ENCODE measurements around the gene OR51F2.
"Not testable (repeated sequence)": the region's sequence is repeated elsewhere in the genome, so short reads cannot be mapped to it uniquely, and the experiment has no call there.

OR51F2 gene

GRCh38 chr11:4821021-4821420 lies at the start of gene OR51F2:
TSS of gene OR51F2 (plus strand) at chr11:4821321. CDS start at chr11:4821422, 101 bp downstream.
- H3K4me1 Mint-ChIP-seq (ENCODE audit: low read depth), result no peaks in the 10 kb centered on the region
- H3K9me3 Mint-ChIP-seq (ENCODE audit: low read depth), result no peaks in the 10 kb centered on the region
- H3K27me3 Mint-ChIP-seq, result peaks cover 4% of the 10 kb centered on the region
- no peak within 1 kb of the TSS for H3K4me3 Mint-ChIP-seq
- H3K36me3 Mint-ChIP-seq, result no peaks in the 10 kb centered on the region
- no peak within 1 kb of the TSS for H3K27ac Mint-ChIP-seq

GRCh38 chr11:4782454-4782853 lies 38.7 kb upstream of the OR51F2 start:
- Mint-ChIP-seq H3K9me3 (ENCODE audit: low read depth) (no peaks in the 10 kb centered on the region), H3K4me1 (ENCODE audit: low read depth) (no peaks in the 10 kb centered on the region), H3K36me3 (no peaks in the 10 kb centered on the region), H3K27me3 (peaks cover 10% of the 10 kb centered on the region), H3K27ac (no peak overlapping the region), H3K4me3 (no peak overlapping the region)

- H3K27ac Mint-ChIP-seq, result no peak overlapping the region
- H3K36me3 Mint-ChIP-seq, result no peaks in the 10 kb centered on the region
- H3K4me1 Mint-ChIP-seq (ENCODE audit: low read depth), result no peaks in the 10 kb centered on the region
- H3K4me3 Mint-ChIP-seq, result no peak overlapping the region
- peaks cover 4% of the 10 kb centered on the region for H3K27me3 Mint-ChIP-seq
- no peaks in the 10 kb centered on the region for H3K9me3 Mint-ChIP-seq (ENCODE audit: low read depth)
These were observed 23.9 kb upstream of the OR51F2 start for GRCh38 chr11:4797206-4797605.

GRCh38 chr11:4798427-4799183 lies 22.5 kb upstream of the OR51F2 start:
- H3K9me3 Mint-ChIP-seq (ENCODE audit: low read depth), result no peaks in the 10 kb centered on the region
- H3K27me3 Mint-ChIP-seq, result peaks cover 4% of the 10 kb centered on the region
- H3K36me3 Mint-ChIP-seq, result no peaks in the 10 kb centered on the region
- H3K4me3 Mint-ChIP-seq, result no peak overlapping the region
- H3K4me1 Mint-ChIP-seq (ENCODE audit: low read depth), result no peaks in the 10 kb centered on the region
- H3K27ac Mint-ChIP-seq, result no peak overlapping the region

- H3K27ac Mint-ChIP-seq; H3K36me3 Mint-ChIP-seq; H3K4me1 Mint-ChIP-seq (ENCODE audit: low read depth); H3K27me3 Mint-ChIP-seq; H3K9me3 Mint-ChIP-seq (ENCODE audit: low read depth); H3K4me3 Mint-ChIP-seq: not testable (repeated sequence)
These were observed 19.8 kb upstream of the OR51F2 start for GRCh38 chr11:4801316-4801715.

- Mint-ChIP-seq H3K9me3 (ENCODE audit: low read depth) (no peaks in the 10 kb centered on the region), H3K27ac (no peak within 1 kb of the TSS), H3K27me3 (peaks cover 9% of the 10 kb centered on the region), H3K4me1 (ENCODE audit: low read depth) (no peaks in the 10 kb centered on the region), H3K4me3 (no peak within 1 kb of the TSS), H3K36me3 (no peaks in the 10 kb centered on the region)
These were observed 16.8 kb upstream of the OR51F2 start, which contains the start of gene OR52R1 for GRCh38 chr11:4804280-4804679. TSS of gene OR52R1 (minus strand) at chr11:4804380. CDS start at chr11:4804380, 0 bp downstream.

GRCh38 chr11:4808476-4808875 lies 12.6 kb upstream of the OR51F2 start:
- H3K27ac Mint-ChIP-seq, result no peak overlapping the region
- no peaks in the 10 kb centered on the region for H3K4me1 Mint-ChIP-seq (ENCODE audit: low read depth)
- H3K36me3 Mint-ChIP-seq, result no peaks in the 10 kb centered on the region
- H3K9me3 Mint-ChIP-seq (ENCODE audit: low read depth), result no peaks in the 10 kb centered on the region
- H3K4me3 Mint-ChIP-seq, result no peak overlapping the region
- peaks cover 5% of the 10 kb centered on the region for H3K27me3 Mint-ChIP-seq

GRCh38 chr11:4809246-4809645 lies 11.9 kb upstream of the OR51F2 start:
- Mint-ChIP-seq H3K9me3 (ENCODE audit: low read depth) (no peaks in the 10 kb centered on the region), H3K36me3 (no peaks in the 10 kb centered on the region), H3K27me3 (peaks cover 5% of the 10 kb centered on the region), H3K27ac (no peak overlapping the region), H3K4me1 (ENCODE audit: low read depth) (no peaks in the 10 kb centered on the region), H3K4me3 (no peak overlapping the region)

- Mint-ChIP-seq H3K27me3 (peaks cover 4% of the 10 kb centered on the region), H3K9me3 (ENCODE audit: low read depth) (no peaks in the 10 kb centered on the region), H3K27ac (no peak overlapping the region), H3K4me1 (ENCODE audit: low read depth) (no peaks in the 10 kb centered on the region), H3K4me3 (no peak overlapping the region), H3K36me3 (no peaks in the 10 kb centered on the region)
These were observed 4.0 kb downstream of the OR51F2 start for GRCh38 chr11:4825132-4825531.

- Mint-ChIP-seq H3K9me3 (ENCODE audit: low read depth) (no peaks in the 10 kb centered on the region), H3K27ac (no peak overlapping the region), H3K27me3 (peaks cover 4% of the 10 kb centered on the region), H3K4me3 (no peak overlapping the region), H3K36me3 (no peaks in the 10 kb centered on the region), H3K4me1 (ENCODE audit: low read depth) (no peaks in the 10 kb centered on the region)
These were observed 5.3 kb downstream of the OR51F2 start for GRCh38 chr11:4826425-4826824.

- H3K36me3 Mint-ChIP-seq, result no peaks in the 10 kb centered on the region
- no peaks in the 10 kb centered on the region for H3K4me1 Mint-ChIP-seq (ENCODE audit: low read depth)
- H3K9me3 Mint-ChIP-seq (ENCODE audit: low read depth), result no peaks in the 10 kb centered on the region
- peaks cover 2% of the 10 kb centered on the region for H3K27me3 Mint-ChIP-seq
- no peak overlapping the region for H3K27ac Mint-ChIP-seq
- H3K4me3 Mint-ChIP-seq, result no peak overlapping the region
These were observed 9.2 kb downstream of the OR51F2 start for GRCh38 chr11:4830346-4830745.

- Mint-ChIP-seq H3K4me3 (no peak overlapping the region), H3K27me3 (no peaks in the 10 kb centered on the region), H3K9me3 (ENCODE audit: low read depth) (no peaks in the 10 kb centered on the region), H3K36me3 (no peaks in the 10 kb centered on the region), H3K4me1 (ENCODE audit: low read depth) (no peaks in the 10 kb centered on the region), H3K27ac (no peak overlapping the region)
These were observed 9.8 kb downstream of the OR51F2 start for GRCh38 chr11:4830909-4831308.

- H3K36me3 Mint-ChIP-seq, result no peaks in the 10 kb centered on the region
- no peak overlapping the region for H3K4me3 Mint-ChIP-seq
- H3K9me3 Mint-ChIP-seq (ENCODE audit: low read depth), result no peaks in the 10 kb centered on the region
- H3K27ac Mint-ChIP-seq, result no peak overlapping the region
- H3K27me3 Mint-ChIP-seq, result peaks cover 2% of the 10 kb centered on the region
- H3K4me1 Mint-ChIP-seq (ENCODE audit: low read depth), result no peaks in the 10 kb centered on the region
These were observed 18.9 kb downstream of the OR51F2 start for GRCh38 chr11:4839851-4840549.

- H3K9me3 Mint-ChIP-seq (ENCODE audit: low read depth), result no peaks in the 10 kb centered on the region
- peaks cover 14% of the 10 kb centered on the region for H3K27me3 Mint-ChIP-seq
- H3K4me1 Mint-ChIP-seq (ENCODE audit: low read depth), result no peaks in the 10 kb centered on the region
- H3K4me3 Mint-ChIP-seq, result no peak within 1 kb of the TSS
- no peaks in the 10 kb centered on the region for H3K36me3 Mint-ChIP-seq
- no peak within 1 kb of the TSS for H3K27ac Mint-ChIP-seq
These were observed 27.9 kb downstream of the OR51F2 start, which contains the start of gene OR51S1 for GRCh38 chr11:4848908-4849532. TSS of gene OR51S1 (minus strand) at chr11:4849208. CDS start at chr11:4849208, 0 bp downstream.

GRCh38 chr11:4851033-4851432 lies 29.9 kb downstream of the OR51F2 start:
- no peak overlapping the region for H3K27ac Mint-ChIP-seq
- peaks cover 14% of the 10 kb centered on the region for H3K27me3 Mint-ChIP-seq
- no peaks in the 10 kb centered on the region for H3K4me1 Mint-ChIP-seq (ENCODE audit: low read depth)

More at GRCh38 chr11:4851033-4851432, 29.9 kb downstream of the OR51F2 start:
- H3K4me3 Mint-ChIP-seq, result no peak overlapping the region
- no peaks in the 10 kb centered on the region for H3K9me3 Mint-ChIP-seq (ENCODE audit: low read depth)
- no peaks in the 10 kb centered on the region for H3K36me3 Mint-ChIP-seq
